KMS-11 (cell line): ENCODE data around the gene ANO6.

Experiments
- H2AFZ ChIP-seq: fragments of 200-600 bp; sonication (generic); 2 replicates; pipeline ENCODE4 v1.6.1; 2016; ENCODE audit warnings: antibody characterized with exemption, mixed run types, low read depth
- H3K27ac ChIP-seq: fragments of 200-600 bp; sonication (generic); 2 replicates; pipeline ENCODE4 v1.6.1; 2016; ENCODE audit warnings: mild to moderate bottlenecking, mixed run types
- H3K27me3 ChIP-seq: fragments of 200-600 bp; sonication (generic); 2 replicates; pipeline ENCODE4 v1.6.1; 2017; ENCODE audit warnings: mild to moderate bottlenecking, low read depth, mixed run types, moderate library complexity; ENCODE audit not compliant: insufficient read depth
- H3K36me3 ChIP-seq: fragments of 200-600 bp; sonication (generic); 2 replicates; pipeline ENCODE4 v1.6.1; 2017; ENCODE audit warnings: mild to moderate bottlenecking, mixed run types; ENCODE audit not compliant: insufficient read depth
- H3K4me1 ChIP-seq: fragments of 200-600 bp; sonication (generic); 2 replicates; pipeline ENCODE4 v1.6.1; 2016; ENCODE audit warnings: mild to moderate bottlenecking, low read depth, mixed run types; ENCODE audit not compliant: poor library complexity, severe bottlenecking
- H3K4me2 ChIP-seq: fragments of 200-600 bp; sonication (generic); 2 replicates; pipeline ENCODE4 v1.7.0; 2016; ENCODE audit warnings: mild to moderate bottlenecking, mixed run types
- H3K4me3 ChIP-seq: fragments of 200-600 bp; sonication (generic); IDR thresholded peaks from 2 replicates; pipeline ENCODE4 v1.6.1; 2017; ENCODE audit warnings: low read depth, low read length, mixed read lengths; ENCODE audit not compliant: insufficient read depth
- H3K79me2 ChIP-seq: fragments of 200-600 bp; sonication (generic); 2 replicates; pipeline ENCODE4 v1.6.1; 2016; ENCODE audit warnings: low read depth, mixed run types; ENCODE audit not compliant: insufficient read depth
- H3K9ac ChIP-seq: fragments of 200-600 bp; sonication (generic); 2 replicates; pipeline ENCODE4 v1.6.1; 2016; ENCODE audit warnings: mild to moderate bottlenecking, mixed run types
- H4K20me1 ChIP-seq: fragments of 200-600 bp; sonication (generic); 2 replicates; pipeline ENCODE4 v1.6.1; 2016; ENCODE audit warnings: mild to moderate bottlenecking, mixed run types; ENCODE audit not compliant: insufficient read depth
- CTCF ChIP-seq: fragments of 200-600 bp; sonication (generic); conservative IDR thresholded peaks from 2 replicates; pipeline ENCODE4 v1.6.1; 2017; ENCODE audit warnings: low read depth, mild to moderate bottlenecking, antibody characterized with exemption, low read length, moderate library complexity, mixed read lengths

Gene ANO6

GRCh38 chr12:45294906-45295305, 79.0 kb downstream of the ANO6 start:
- Histone ChIP-seq H3K4me2 (no peak overlapping the region), H3K9ac (no peak overlapping the region), H3K27ac (no peak overlapping the region), H2AFZ (no peak overlapping the region), H3K4me1 (peaks cover 5% of the 10 kb centered on the region), H4K20me1 (no peaks in the 10 kb centered on the region), H3K79me2 (no peaks in the 10 kb centered on the region), H3K4me3 (no peak overlapping the region), H3K27me3 (no peaks in the 10 kb centered on the region), H3K36me3 (no peaks in the 10 kb centered on the region)
- no peak for TF ChIP-seq CTCF

- Histone ChIP-seq H3K4me3 (no peak overlapping the region), H2AFZ (no peak overlapping the region), H3K4me2 (no peak overlapping the region), H3K36me3 (no peaks in the 10 kb centered on the region), H3K27me3 (no peaks in the 10 kb centered on the region), H3K27ac (no peak overlapping the region), H3K4me1 (no peaks in the 10 kb centered on the region), H3K79me2 (no peaks in the 10 kb centered on the region), H3K9ac (no peak overlapping the region), H4K20me1 (no peaks in the 10 kb centered on the region)
- no peak for TF ChIP-seq CTCF
Observed at GRCh38 chr12:45296046-45296586, 80.2 kb downstream of the ANO6 start.

GRCh38 chr12:45298047-45298446, 82.2 kb downstream of the ANO6 start:
- no peak overlapping the region for H3K27ac ChIP-seq
- H3K27me3 ChIP-seq, result no peaks in the 10 kb centered on the region
- no peaks in the 10 kb centered on the region for H3K36me3 ChIP-seq
- no peak overlapping the region for H3K4me2 ChIP-seq
- H4K20me1 ChIP-seq, result no peaks in the 10 kb centered on the region
- no peaks in the 10 kb centered on the region for H3K4me1 ChIP-seq
- H3K4me3 ChIP-seq, result no peak overlapping the region
- H3K79me2 ChIP-seq, result no peaks in the 10 kb centered on the region
- no peak for TF ChIP-seq CTCF
- H3K9ac ChIP-seq, result no peak overlapping the region
- H2AFZ ChIP-seq, result no peak overlapping the region

GRCh38 chr12:45298721-45299692, 83.1 kb downstream of the ANO6 start:
- no peak overlapping the region for H3K4me2 ChIP-seq
- H2AFZ ChIP-seq, result no peak overlapping the region
- H3K36me3 ChIP-seq, result no peaks in the 10 kb centered on the region
- H3K4me1 ChIP-seq, result no peaks in the 10 kb centered on the region
- H3K4me3 ChIP-seq, result no peak overlapping the region
- H3K79me2 ChIP-seq, result no peaks in the 10 kb centered on the region
- no peaks in the 10 kb centered on the region for H3K27me3 ChIP-seq
- no peak overlapping the region for H3K27ac ChIP-seq
- no peak for TF ChIP-seq CTCF
- H4K20me1 ChIP-seq, result no peaks in the 10 kb centered on the region
- H3K9ac ChIP-seq, result no peak overlapping the region
